HG02759 (cell line): Measurements from ENCODE around the gene RPL13.

Source experiments
- ATAC-seq: cut with Tn5 transposase; IDR thresholded peaks from one replicate; pipeline ENCODE4 v1.9.1; 2021; ENCODE audit warnings: mild to moderate bottlenecking, moderate library complexity; ENCODE audit not compliant: unreplicated experiment

The RPL13 gene

GRCh38 chr16:89544713-89545043, 15.8 kb upstream of the RPL13 start:
- no peak for ATAC-seq

GRCh38 chr16:89545044-89545830, 15.2 kb upstream of the RPL13 start:
- no peak for ATAC-seq

- ATAC-seq: no peak
These were observed 14.5 kb upstream of the RPL13 start for GRCh38 chr16:89545831-89546574.

GRCh38 chr16:89546781-89547180, 13.7 kb upstream of the RPL13 start:
- ATAC-seq: no peak

- ATAC-seq: no peak
These were observed 13.2 kb upstream of the RPL13 start for GRCh38 chr16:89547291-89547690.

- ATAC-seq: no peak
These were observed 12.6 kb upstream of the RPL13 start for GRCh38 chr16:89547860-89548259.

- ATAC-seq: no peak
These were observed 12.0 kb upstream of the RPL13 start for GRCh38 chr16:89548344-89549006.

GRCh38 chr16:89549007-89549700, 11.3 kb upstream of the RPL13 start:
- no peak for ATAC-seq

GRCh38 chr16:89550421-89551007, 10.0 kb upstream of the RPL13 start:
- no peak for ATAC-seq

GRCh38 chr16:89552329-89552728, 8.2 kb upstream of the RPL13 start:
- ATAC-seq: no peak

- ATAC-seq: no peak
These were observed 7.6 kb upstream of the RPL13 start for GRCh38 chr16:89552913-89553312.

GRCh38 chr16:89553733-89554132, 6.7 kb upstream of the RPL13 start:
- no peak for ATAC-seq

- no peak for ATAC-seq
These were observed 6.1 kb upstream of the RPL13 start for GRCh38 chr16:89554343-89554742.

GRCh38 chr16:89555265-89555664, 5.2 kb upstream of the RPL13 start:
- ATAC-seq: no peak

GRCh38 chr16:89555780-89556179, 4.7 kb upstream of the RPL13 start:
- no peak for ATAC-seq

GRCh38 chr16:89556750-89557689, 3.5 kb upstream of the RPL13 start:
- ATAC-seq: no peak

GRCh38 chr16:89557690-89558490, 2.6 kb upstream of the RPL13 start:
- ATAC-seq: no peak

GRCh38 chr16:89561142-89561883, 831 bp downstream of the RPL13 start:
- ATAC-seq: no peak
